B cell (primary cell): ENCODE results near the gene LOX.

Experiments used
- EZH2 ChIP-seq: IDR thresholded peaks from 2 replicates; pipeline ENCODE4 v1.6.1; 2012; ENCODE audit warnings: borderline replicate concordance, low read depth, mild to moderate bottlenecking, moderate library complexity, low read length; ENCODE audit not compliant: insufficient read depth, poor library complexity, severe bottlenecking
- TF ChIP-seq, protein P1 (sequence below): fragments of 200-600 bp; IDR thresholded peaks from one replicate; pipeline ENCODE4 v1.8.0; 2022; ENCODE audit warnings: antibody characterized with exemption, mild to moderate bottlenecking

DNA sequence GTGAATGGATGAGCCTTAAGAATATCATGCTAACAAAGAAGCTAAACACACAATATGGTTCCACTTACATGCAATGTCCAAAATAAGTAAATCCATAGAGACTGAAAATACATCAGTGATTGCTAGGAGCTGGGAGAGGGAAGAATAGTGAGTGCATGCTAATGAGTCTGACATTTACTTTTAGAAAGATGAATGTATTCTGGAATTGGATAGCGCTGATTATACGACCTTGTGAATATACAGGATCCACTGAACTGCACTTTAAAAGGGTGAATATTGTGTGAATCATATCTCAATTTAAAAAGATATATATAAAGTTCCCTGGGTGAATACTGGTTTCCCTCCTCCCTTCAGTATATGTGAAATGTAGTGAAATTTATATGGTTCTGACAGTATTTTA, 46.2 kb downstream of the LOX start:
- TF ChIP-seq, protein P1, sequence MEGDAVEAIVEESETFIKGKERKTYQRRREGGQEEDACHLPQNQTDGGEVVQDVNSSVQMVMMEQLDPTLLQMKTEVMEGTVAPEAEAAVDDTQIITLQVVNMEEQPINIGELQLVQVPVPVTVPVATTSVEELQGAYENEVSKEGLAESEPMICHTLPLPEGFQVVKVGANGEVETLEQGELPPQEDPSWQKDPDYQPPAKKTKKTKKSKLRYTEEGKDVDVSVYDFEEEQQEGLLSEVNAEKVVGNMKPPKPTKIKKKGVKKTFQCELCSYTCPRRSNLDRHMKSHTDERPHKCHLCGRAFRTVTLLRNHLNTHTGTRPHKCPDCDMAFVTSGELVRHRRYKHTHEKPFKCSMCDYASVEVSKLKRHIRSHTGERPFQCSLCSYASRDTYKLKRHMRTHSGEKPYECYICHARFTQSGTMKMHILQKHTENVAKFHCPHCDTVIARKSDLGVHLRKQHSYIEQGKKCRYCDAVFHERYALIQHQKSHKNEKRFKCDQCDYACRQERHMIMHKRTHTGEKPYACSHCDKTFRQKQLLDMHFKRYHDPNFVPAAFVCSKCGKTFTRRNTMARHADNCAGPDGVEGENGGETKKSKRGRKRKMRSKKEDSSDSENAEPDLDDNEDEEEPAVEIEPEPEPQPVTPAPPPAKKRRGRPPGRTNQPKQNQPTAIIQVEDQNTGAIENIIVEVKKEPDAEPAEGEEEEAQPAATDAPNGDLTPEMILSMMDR = no peak
- no peak for TF ChIP-seq EZH2
